Measurements from ENCODE around the gene SMAGP. TPM values are rescaled to one million over a fixed set of nuclear protein-coding genes. Genes with fewer than 3 reads are reported as not detected.
A peak's percentile ranks its signal among the peaks of the same experiment; 100 is the strongest.

Gene SMAGP
- total RNA-seq, 1 experiment from 2014 or later: 11.6 TPM

- TF ChIP-seq, protein P1, sequence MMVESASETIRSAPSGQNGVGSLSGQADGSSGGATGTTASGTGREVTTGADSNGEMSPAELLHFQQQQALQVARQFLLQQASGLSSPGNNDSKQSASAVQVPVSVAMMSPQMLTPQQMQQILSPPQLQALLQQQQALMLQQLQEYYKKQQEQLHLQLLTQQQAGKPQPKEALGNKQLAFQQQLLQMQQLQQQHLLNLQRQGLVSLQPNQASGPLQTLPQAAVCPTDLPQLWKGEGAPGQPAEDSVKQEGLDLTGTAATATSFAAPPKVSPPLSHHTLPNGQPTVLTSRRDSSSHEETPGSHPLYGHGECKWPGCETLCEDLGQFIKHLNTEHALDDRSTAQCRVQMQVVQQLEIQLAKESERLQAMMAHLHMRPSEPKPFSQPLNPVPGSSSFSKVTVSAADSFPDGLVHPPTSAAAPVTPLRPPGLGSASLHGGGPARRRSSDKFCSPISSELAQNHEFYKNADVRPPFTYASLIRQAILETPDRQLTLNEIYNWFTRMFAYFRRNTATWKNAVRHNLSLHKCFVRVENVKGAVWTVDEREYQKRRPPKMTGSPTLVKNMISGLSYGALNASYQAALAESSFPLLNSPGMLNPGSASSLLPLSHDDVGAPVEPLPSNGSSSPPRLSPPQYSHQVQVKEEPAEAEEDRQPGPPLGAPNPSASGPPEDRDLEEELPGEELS (CRISPR knock-in tag; IDR thresholded peaks at IDR 0.05): no peak
- TF ChIP-seq OVOL2 (CRISPR knock-in tag; IDR thresholded peaks at IDR 0.05; ENCODE audit: borderline replicate concordance) (no peak), NFYB (CRISPR knock-in tag; conservative IDR thresholded peaks at IDR 0.05; ENCODE audit: low read depth) (no peak), NFATC4 (CRISPR knock-in tag; IDR thresholded peaks at IDR 0.05) (no peak), JUN (CRISPR knock-in tag; IDR thresholded peaks at IDR 0.05) (no peak), PREB (CRISPR knock-in tag; IDR thresholded peaks at IDR 0.05; ENCODE audit: borderline replicate concordance) (no peak), ZNF121 (CRISPR knock-in tag; IDR thresholded peaks at IDR 0.05) (no peak), MXD4 (CRISPR knock-in tag; IDR thresholded peaks at IDR 0.05; ENCODE audit: borderline replicate concordance) (no peak)
Observed at GRCh38 chr12:51242876-51243275, 27.3 kb downstream of the SMAGP start (continued).

- H3K27me3 Mint-ChIP-seq (ENCODE audit: low read depth): no peaks in the 10 kb centered on the region
- H3K4me1 Mint-ChIP-seq: peaks cover 27% of the 10 kb centered on the region
- ChIA-PET POLR2A (interaction anchor here (0.6 kb wide), 1 partner anchor 159 kb away, joined by 4 read pairs; the partner anchor contains the start of gene CSRNP2), CTCF (no interaction called here)
- H3K36me3 Mint-ChIP-seq: peaks cover 51% of the 10 kb centered on the region
- H3K9me3 Mint-ChIP-seq: no peaks in the 10 kb centered on the region
- no peak overlapping the region for H3K27ac Mint-ChIP-seq
- no peak for TF ChIP-seq EMX1 (CRISPR knock-in tag; IDR thresholded peaks at IDR 0.05)
- no peak for ATAC-seq
- no peak overlapping the region for H3K4me3 Mint-ChIP-seq
- DNase-seq (ENCODE audit: low spot score): no peak
Observed at GRCh38 chr12:51242120-51242519, 28.1 kb downstream of the SMAGP start.

DNA sequence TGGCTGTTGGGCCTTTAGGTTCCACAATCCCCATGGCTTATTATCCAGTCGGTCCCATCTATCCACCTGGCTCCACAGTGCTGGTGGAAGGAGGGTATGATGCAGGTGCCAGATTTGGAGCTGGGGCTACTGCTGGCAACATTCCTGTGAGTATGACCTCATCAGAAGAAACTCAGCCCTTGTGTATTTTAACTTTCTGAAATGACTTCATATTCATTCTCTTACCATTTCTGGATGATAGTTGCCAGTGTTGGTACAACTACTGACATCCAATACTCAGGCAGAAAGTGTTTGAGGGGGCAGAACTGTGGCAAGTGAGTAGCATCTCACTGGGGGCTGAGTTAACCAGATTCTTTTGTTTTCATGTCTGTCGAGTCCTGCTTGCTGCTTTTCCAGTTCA is 29.2 kb downstream of the SMAGP start:
- no peak overlapping the region for H3K27ac Mint-ChIP-seq
- no peaks in the 10 kb centered on the region for H3K27me3 Mint-ChIP-seq (ENCODE audit: low read depth)
- CTCF ChIA-PET: no interaction called here
- H3K4me1 Mint-ChIP-seq: peaks cover 16% of the 10 kb centered on the region
- peaks cover 48% of the 10 kb centered on the region for H3K36me3 Mint-ChIP-seq
- peak overlapping the region; percentile 95; the same call in 1 of the 2 replicates for H3K4me3 Mint-ChIP-seq
- POLR2A ChIA-PET: interaction anchor here (0.6 kb wide), 1 partner anchor 100 kb away, joined by 10 read pairs; no protein-coding TSS in a partner anchor
- ATAC-seq (no peak), DNase-seq (ENCODE audit: low spot score) (no peak)
- H3K9me3 Mint-ChIP-seq: no peaks in the 10 kb centered on the region
- TF ChIP-seq ARID4B (CRISPR knock-in tag; IDR thresholded peaks at IDR 0.05; ENCODE audit: borderline replicate concordance) (no peak), MXD4 (CRISPR knock-in tag; IDR thresholded peaks at IDR 0.05; ENCODE audit: borderline replicate concordance) (no peak), SOX15 (CRISPR knock-in tag; IDR thresholded peaks at IDR 0.05) (no peak), CBFB (CRISPR knock-in tag; IDR thresholded peaks at IDR 0.05; ENCODE audit: low read depth) (no peak), ZNF423 (CRISPR knock-in tag; IDR thresholded peaks at IDR 0.05) (no peak)
